IgD-negative memory B cell (primary cell): ENCODE measurements around the gene DOCK1. TPM values are rescaled to one million over a fixed set of nuclear protein-coding genes. Genes with fewer than 3 reads are reported as not detected.

Experiments used
- H3K27ac Mint-ChIP-seq, 3 donors: one replicate each; pipeline ENCODE4 v1.8.0; 2020 to 2022; ENCODE audit warnings: mild to moderate bottlenecking in 3 of 3, mixed read lengths in 3 of 3, moderate library complexity in 1 of 3
- H3K27me3 Mint-ChIP-seq: one replicate; pipeline ENCODE4 v1.8.0; 2021; ENCODE audit warnings: mixed read lengths
- H3K36me3 Mint-ChIP-seq: one replicate; pipeline ENCODE4 v1.8.0; 2020; ENCODE audit warnings: mild to moderate bottlenecking, mixed read lengths
- H3K4me1 Mint-ChIP-seq, 3 donors: one replicate each; pipeline ENCODE4 v1.8.0; 2020 to 2022; ENCODE audit warnings: mixed read lengths in 3 of 3, mild to moderate bottlenecking in 1 of 3
- H3K4me3 Mint-ChIP-seq, 4 donors: one replicate each; pipeline ENCODE4 v1.8.0; 2020 to 2022; ENCODE audit warnings: mild to moderate bottlenecking in 4 of 4, mixed read lengths in 4 of 4, moderate library complexity in 3 of 4
- H3K9me3 Mint-ChIP-seq, 3 donors: one replicate each; pipeline ENCODE4 v1.8.0; 2020 to 2021; ENCODE audit warnings: mixed read lengths in 3 of 3, mild to moderate bottlenecking in 1 of 3
- polyA plus RNA-seq: library from polyadenylated mRNA; unstranded; fragments of 300-500 nt; fragmentation: Illumina TruSeq; gene quantifications from one replicate; pipeline ENCODE4 v1.2.3, GENCODE V29; 2021

The DOCK1 gene
- polyA plus RNA-seq, 1 donor from 2014 or later = not detected

DNA sequence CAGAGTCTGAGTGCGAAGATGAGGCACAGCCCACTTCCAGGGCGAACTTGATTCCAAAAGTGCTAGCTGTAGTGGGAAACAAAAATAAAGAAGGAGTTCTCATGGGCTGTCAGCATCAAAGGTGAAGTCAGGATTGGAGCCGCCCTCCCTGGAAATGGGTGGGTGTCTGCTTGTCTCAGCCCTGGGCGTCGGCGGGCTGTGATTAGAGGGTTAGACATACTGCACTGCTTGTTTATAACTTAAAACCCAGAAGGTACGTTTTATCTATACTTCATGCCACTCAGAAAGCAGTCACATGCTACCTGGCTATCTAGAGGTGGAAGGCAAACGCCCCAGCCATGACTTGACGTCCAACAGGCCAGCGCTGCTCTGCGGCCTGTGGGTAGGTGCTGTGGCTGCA, 535.1 kb downstream of the DOCK1 start:
- Mint-ChIP-seq H3K4me3 (no peak overlapping the region), H3K4me1 (peaks cover 0 to 2% (median 0%) of the 10 kb centered on the region in 3 donors), H3K27ac (peak overlapping the region in 1 of 3 donors; percentile 81), H3K36me3 (no peaks in the 10 kb centered on the region), H3K27me3 (no peaks in the 10 kb centered on the region), H3K9me3 (peaks cover 0 to 5% (median 4%) of the 10 kb centered on the region in 3 donors)

DNA sequence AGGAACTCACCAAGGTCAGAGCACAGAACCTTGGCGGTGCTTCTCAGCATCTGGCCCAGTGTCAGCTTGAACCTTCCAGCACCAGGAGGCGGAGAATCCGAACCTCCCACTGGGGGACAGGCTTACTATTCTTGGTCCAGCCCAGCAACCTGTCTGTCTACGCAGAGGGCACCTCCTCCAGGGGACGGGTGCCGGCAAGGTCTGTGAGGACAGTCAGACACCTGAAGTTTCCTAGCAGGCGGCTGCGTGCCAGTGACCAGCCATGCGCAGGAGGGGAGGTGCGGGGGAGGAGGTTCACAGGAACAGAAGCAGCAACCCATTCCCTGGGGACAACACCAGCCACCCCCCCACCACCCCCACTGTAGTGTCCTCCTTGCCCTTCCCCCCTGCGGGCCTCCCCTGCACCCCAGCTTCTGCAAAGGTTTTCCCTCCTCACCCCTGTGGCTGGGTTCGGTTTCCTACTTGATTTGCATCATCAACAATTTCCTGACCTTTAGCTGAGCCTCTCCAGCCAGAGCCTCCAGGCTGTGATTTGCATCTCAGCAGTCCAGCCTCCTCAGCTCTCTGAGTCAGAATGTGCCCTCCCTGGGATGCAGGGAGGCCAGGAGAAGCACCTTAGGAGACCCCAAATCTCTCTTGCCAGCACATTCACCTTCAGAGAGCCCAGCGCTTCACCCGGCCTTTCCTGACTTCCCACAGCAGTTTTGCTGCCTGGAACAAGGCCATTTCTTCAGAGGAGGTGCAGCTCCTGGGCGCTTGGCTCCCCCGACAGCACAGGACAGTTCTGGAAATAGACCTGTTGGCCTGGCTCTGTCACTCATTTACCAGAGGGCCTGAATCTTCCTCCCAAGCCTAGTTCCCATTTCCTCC, 536.4 kb downstream of the DOCK1 start:
- Mint-ChIP-seq H3K9me3 (peaks cover 0 to 4% (median 3%) of the 10 kb centered on the region in 3 donors), H3K27me3 (no peaks in the 10 kb centered on the region), H3K27ac (no peak overlapping the region)

DNA sequence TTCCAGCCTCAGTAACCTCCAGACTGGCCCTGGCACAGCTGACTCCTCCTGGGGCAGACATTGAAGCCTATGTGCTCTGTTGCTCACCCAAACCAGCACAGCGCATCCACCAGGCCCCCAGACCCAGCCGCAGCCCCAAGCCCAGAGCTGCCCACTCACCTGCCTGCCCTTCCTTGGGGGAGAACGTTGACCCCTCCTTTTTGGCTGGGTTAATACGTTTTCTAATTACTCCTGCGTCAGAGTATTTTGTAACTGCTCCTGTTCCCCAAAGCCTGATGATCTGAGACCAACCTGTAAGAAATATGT, 536.9 kb downstream of the DOCK1 start:
- Mint-ChIP-seq H3K27ac (no peak overlapping the region), H3K36me3 (no peaks in the 10 kb centered on the region), H3K27me3 (no peaks in the 10 kb centered on the region), H3K9me3 (peaks cover 0 to 4% (median 3%) of the 10 kb centered on the region in 3 donors), H3K4me1 (peaks cover 0 to 2% (median 0%) of the 10 kb centered on the region in 3 donors), H3K4me3 (no peak overlapping the region)

More for the DNA sequence above, 536.4 kb downstream of the DOCK1 start:
- Mint-ChIP-seq H3K4me1 (peaks cover 0 to 2% (median 0%) of the 10 kb centered on the region in 3 donors), H3K4me3 (no peak overlapping the region), H3K36me3 (no peaks in the 10 kb centered on the region)

DNA sequence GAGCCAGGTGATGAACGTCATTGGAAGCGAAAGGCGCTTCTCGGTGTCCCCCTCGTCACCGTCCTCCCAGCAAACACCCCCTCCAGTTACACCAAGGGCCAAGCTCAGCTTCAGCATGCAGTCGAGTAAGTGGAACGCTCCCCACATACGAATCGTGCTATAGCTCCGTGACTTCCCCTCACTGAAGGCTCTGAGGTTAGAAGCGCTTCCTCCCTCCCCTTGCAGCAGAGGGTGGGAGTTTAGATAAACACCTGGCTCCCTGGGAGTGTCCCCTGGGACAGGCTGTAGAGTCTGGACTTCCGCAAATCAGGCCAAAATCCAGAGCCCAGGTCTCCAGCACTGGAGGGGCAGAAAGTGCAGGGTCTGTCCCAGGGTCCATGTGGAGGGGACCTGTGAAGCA, 538.9 kb downstream of the DOCK1 start:
- Mint-ChIP-seq H3K27me3 (no peaks in the 10 kb centered on the region), H3K27ac (no peak overlapping the region), H3K4me3 (no peak overlapping the region), H3K36me3 (no peaks in the 10 kb centered on the region), H3K9me3 (peaks cover 0 to 4% (median 1%) of the 10 kb centered on the region in 3 donors), H3K4me1 (peaks cover 0 to 2% (median 0%) of the 10 kb centered on the region in 3 donors)

DNA sequence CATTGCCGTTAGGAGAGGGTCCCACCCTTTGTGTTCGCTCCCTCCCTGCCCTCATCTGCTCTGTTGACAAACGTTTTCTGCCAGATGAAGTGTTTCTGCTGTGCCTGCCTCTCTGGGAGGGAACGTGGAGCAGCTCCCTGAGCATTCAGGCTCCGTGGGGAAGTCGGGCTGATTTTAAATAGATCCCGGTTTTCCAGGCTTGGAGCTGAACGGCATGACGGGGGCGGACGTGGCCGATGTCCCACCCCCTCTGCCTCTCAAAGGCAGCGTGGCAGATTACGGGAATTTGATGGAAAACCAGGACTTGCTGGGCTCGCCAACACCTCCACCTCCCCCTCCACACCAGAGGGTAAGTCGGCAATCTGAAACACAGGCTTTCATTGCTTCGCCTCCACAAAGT, 542.0 kb downstream of the DOCK1 start:
- H3K4me3 Mint-ChIP-seq = peak overlapping the region in 1 of 4 donors; percentile 47
- H3K36me3 Mint-ChIP-seq = no peaks in the 10 kb centered on the region
- H3K27ac Mint-ChIP-seq = no peak overlapping the region
- H3K4me1 Mint-ChIP-seq = peaks cover 0 to 2% (median 0%) of the 10 kb centered on the region in 3 donors
- H3K27me3 Mint-ChIP-seq = no peaks in the 10 kb centered on the region
- peaks cover 0 to 4% (median 0%) of the 10 kb centered on the region in 3 donors for H3K9me3 Mint-ChIP-seq

DNA sequence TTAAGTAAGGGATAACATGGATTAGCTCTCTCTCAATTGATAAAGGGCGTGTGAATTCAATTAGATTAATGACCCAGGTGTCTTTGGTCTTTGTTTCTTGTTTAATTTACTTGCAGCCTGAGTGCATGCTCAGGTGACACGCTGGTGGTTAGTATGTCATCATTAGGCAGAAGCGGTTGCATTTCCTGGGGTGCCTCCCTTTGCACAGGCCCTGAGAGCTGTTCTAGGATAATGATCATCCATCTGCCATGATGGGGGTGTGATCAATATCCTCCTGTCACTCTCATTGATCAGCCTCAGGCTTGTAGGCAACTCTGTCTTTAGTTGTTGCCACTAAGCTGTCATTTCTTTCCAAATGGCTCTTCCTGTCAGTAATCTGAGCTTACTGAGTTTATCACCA, 544.3 kb downstream of the DOCK1 start:
- no peaks in the 10 kb centered on the region for H3K27me3 Mint-ChIP-seq
- peaks cover 2% of the 10 kb centered on the region for H3K36me3 Mint-ChIP-seq
- no peak overlapping the region for H3K27ac Mint-ChIP-seq
- H3K4me1 Mint-ChIP-seq = no peaks in the 10 kb centered on the region
- peaks cover 0 to 4% (median 2%) of the 10 kb centered on the region in 3 donors for H3K9me3 Mint-ChIP-seq
- H3K4me3 Mint-ChIP-seq = no peak overlapping the region

DNA sequence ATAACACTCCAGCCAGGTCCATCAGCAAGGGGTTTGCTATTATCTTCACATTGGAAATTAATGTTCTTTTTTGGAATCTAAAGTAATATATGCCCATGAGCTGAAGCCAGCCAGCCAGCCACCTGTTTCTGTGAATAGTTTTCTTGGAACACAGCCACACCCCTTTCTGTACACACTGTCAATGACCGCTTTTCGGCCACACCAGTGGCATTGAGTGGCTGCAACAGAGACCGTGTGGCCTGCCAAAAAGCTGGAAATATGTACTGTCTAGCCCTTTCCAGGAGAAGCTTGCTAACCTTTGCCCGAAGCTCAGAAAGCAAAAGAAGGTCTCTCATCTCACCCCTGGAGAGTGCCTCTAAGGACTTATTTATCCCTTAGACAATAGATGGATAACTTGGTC, 545.4 kb downstream of the DOCK1 start:
- Mint-ChIP-seq H3K4me3 (no peak overlapping the region), H3K27me3 (no peaks in the 10 kb centered on the region), H3K4me1 (no peaks in the 10 kb centered on the region), H3K9me3 (peaks cover 0 to 2% (median 0%) of the 10 kb centered on the region in 3 donors), H3K36me3 (peaks cover 2% of the 10 kb centered on the region), H3K27ac (no peak overlapping the region)

DNA sequence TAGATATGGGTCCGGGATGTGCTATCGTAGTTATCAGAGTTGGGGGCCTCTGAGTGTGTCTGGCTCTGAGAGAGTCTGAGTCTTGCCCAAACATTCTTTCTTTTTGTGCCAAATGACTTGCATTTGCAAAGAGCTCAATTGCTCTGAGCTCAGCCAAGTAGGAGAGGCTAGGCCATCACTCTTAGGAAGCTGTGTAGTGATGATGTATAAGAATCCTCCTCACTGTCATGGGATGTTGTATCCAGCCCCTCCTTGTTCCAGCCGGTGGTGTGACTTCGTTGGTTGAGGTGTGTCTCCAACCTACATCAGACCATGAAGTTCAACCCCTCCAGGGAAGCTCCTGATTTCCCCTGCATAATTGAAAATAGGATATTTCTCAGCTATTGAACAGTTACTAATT, 546.4 kb downstream of the DOCK1 start:
- peaks cover 0 to 2% (median 0%) of the 10 kb centered on the region in 3 donors for H3K9me3 Mint-ChIP-seq

DNA sequence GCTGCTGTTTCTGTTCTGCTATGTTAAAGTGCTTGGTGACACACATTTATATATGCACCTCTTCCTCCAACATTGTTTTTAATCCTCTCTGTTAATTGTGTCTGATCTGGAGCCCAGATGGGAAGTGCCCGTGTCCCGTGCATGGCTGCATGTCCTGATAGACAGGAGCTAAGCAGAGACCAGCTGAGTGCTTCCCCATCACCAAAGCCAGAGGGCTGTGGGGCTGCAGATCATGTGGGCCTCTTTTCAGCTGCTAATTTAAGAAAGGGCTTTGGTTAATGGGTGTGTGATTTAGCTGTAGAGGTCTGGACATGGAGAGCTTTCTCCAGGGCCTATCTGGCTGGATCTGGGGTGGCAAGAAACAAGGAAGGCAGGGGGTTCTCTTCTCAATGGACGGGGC, 547.3 kb downstream of the DOCK1 start:
- H3K9me3 Mint-ChIP-seq = peaks cover 0 to 2% (median 0%) of the 10 kb centered on the region in 3 donors
- H3K4me1 Mint-ChIP-seq = peaks cover 0 to 2% (median 0%) of the 10 kb centered on the region in 3 donors
- H3K4me3 Mint-ChIP-seq = no peak overlapping the region
- no peak overlapping the region for H3K27ac Mint-ChIP-seq
- peaks cover 2% of the 10 kb centered on the region for H3K36me3 Mint-ChIP-seq
- peaks cover 1% of the 10 kb centered on the region for H3K27me3 Mint-ChIP-seq

More for the DNA sequence above, 546.4 kb downstream of the DOCK1 start:
- Mint-ChIP-seq H3K27ac (no peak overlapping the region), H3K27me3 (peaks cover 1% of the 10 kb centered on the region), H3K4me1 (peaks cover 0 to 2% (median 0%) of the 10 kb centered on the region in 3 donors), H3K36me3 (peaks cover 2% of the 10 kb centered on the region), H3K4me3 (no peak overlapping the region)

DNA sequence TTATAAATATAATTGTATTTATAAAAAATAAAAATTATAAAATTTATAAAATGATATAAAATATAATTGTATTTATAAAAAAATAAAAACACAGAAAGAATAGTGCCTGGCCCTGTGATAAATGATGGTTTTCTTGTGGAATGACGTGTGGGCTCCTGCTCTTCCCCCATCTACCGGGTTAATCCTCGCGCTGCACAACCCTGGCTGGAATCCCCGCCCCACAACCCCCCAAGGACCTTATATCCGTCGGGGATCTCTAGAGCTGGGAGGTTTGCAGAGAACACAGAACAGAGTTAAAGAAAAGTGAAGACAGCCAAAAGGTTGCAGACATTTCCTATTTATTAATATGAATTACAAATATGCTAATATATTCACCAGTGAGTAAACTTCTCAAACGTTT, 548.5 kb downstream of the DOCK1 start:
- Mint-ChIP-seq H3K27me3 (peaks cover 1% of the 10 kb centered on the region), H3K9me3 (peaks cover 0 to 5% (median 2%) of the 10 kb centered on the region in 3 donors), H3K27ac (no peak overlapping the region), H3K4me1 (peaks cover 0 to 3% (median 0%) of the 10 kb centered on the region in 3 donors), H3K4me3 (no peak overlapping the region), H3K36me3 (peaks cover 2% of the 10 kb centered on the region)

DNA sequence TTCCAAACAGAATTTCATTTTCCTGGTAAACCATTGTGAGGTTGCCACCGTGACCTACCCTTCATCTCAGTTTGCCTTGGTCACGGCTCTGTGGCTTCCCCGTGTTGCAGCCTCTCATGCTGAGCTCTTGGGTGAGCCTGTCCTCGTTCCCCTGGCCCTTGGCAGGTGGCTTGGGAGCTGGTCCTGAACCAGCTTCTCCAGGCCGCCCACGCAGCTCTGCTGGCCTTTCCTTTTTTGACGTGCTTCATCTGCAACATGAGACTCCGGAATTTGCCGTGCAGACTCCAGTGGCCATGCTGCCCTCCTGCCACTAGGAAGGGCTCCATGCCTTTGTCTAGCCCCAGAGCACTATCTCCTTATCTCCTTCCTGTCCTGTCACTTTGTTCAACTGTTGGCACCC, 550.9 kb downstream of the DOCK1 start:
- peaks cover 0 to 3% (median 0%) of the 10 kb centered on the region in 3 donors for H3K4me1 Mint-ChIP-seq
- peaks cover 1% of the 10 kb centered on the region for H3K27me3 Mint-ChIP-seq
- peaks cover 2% of the 10 kb centered on the region for H3K36me3 Mint-ChIP-seq
- no peak overlapping the region for H3K4me3 Mint-ChIP-seq
- no peak overlapping the region for H3K27ac Mint-ChIP-seq
- peaks cover 2 to 5% (median 2%) of the 10 kb centered on the region in 3 donors for H3K9me3 Mint-ChIP-seq

DNA sequence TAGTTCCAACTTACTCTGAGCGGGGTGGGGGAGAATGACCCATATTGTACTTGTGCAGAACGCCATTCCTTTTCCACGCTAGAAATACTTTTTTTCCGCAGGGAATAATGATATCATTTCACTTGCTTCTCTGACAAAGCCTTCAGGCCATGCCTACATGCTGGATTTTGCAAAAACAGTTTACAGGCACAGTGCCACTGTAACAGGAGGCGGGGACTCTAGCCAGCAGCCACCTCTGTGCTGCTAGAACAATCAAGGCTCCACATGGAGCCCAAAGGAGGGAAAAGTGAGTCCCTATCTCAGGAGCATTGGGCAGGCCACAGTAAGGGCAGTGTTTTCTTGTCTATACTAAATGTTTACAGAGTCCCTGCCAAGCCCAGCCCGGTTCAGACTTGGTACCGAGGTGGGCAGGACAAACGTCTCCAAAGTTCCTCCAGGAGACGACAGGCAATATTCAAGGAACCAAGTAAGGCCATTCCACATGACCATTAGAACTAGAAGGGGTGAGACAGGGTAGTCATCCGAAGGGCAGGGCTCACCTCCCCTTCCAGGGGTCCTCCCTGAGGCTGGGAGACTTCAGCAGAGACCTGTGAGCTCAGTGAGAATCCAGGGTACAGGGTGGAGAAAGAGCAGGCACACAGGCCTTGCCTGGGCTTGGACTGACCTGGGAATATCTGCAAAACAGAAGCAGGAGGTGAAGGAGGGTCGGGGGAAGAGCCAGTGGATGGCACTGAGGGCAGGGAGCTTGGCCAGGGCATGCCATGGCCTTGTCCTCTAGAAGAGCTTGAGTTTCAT, 553.0 kb downstream of the DOCK1 start:
- peaks cover 0 to 3% (median 0%) of the 10 kb centered on the region in 3 donors for H3K4me1 Mint-ChIP-seq
- H3K36me3 Mint-ChIP-seq = no peaks in the 10 kb centered on the region
- H3K27me3 Mint-ChIP-seq = peaks cover 1% of the 10 kb centered on the region
- peaks cover 0 to 5% (median 2%) of the 10 kb centered on the region in 3 donors for H3K9me3 Mint-ChIP-seq
- no peak overlapping the region for H3K4me3 Mint-ChIP-seq
- no peak overlapping the region for H3K27ac Mint-ChIP-seq

DNA sequence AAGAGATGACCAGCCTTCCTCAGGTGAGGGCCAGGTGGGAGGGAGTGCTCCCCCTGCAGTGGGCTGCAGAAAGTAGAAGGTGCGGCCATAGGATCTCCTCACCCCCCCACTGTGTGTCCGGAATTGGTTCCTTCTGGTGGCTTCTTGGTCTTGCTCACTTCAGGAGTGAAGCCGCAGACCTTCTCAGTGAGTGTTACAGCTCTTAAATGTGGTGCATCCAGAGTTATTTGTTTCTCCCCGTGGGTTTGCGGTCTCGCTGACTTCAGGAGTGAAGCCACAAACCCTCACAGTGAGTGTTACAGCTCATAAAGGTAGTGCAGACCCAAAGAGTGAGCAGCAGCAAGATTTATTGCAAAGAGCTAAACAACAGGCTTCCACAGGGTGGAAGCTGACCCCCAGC, 553.6 kb downstream of the DOCK1 start:
- Mint-ChIP-seq H3K27me3 (peaks cover 1% of the 10 kb centered on the region), H3K9me3 (peaks cover 0 to 5% (median 2%) of the 10 kb centered on the region in 3 donors), H3K36me3 (no peaks in the 10 kb centered on the region), H3K27ac (no peak overlapping the region), H3K4me1 (peaks cover 0 to 3% (median 0%) of the 10 kb centered on the region in 3 donors), H3K4me3 (no peak overlapping the region)

DNA sequence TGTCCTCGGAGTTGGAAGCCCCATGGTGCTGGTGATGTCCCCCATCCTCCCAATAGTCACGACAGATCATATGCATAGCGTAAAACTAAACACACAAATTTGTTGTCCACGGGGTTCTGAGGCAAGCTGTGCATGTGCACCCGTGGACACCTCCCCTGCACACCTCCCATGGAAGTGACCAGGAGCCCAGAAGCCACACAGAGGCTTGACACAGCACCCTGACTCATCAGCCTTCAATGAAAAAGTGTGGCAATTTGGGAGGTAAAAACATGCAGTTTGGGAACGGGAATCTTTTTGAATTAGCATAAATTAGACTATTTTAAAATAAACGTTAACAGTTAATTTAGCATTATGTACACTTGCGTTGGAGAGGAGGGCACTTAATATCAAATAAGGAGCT, 554.7 kb downstream of the DOCK1 start:
- Mint-ChIP-seq H3K4me3 (no peak overlapping the region), H3K36me3 (no peaks in the 10 kb centered on the region), H3K27me3 (peaks cover 1% of the 10 kb centered on the region), H3K4me1 (peaks cover 0 to 3% (median 0%) of the 10 kb centered on the region in 3 donors), H3K27ac (no peak overlapping the region), H3K9me3 (peaks cover 0 to 5% (median 2%) of the 10 kb centered on the region in 3 donors)

DNA sequence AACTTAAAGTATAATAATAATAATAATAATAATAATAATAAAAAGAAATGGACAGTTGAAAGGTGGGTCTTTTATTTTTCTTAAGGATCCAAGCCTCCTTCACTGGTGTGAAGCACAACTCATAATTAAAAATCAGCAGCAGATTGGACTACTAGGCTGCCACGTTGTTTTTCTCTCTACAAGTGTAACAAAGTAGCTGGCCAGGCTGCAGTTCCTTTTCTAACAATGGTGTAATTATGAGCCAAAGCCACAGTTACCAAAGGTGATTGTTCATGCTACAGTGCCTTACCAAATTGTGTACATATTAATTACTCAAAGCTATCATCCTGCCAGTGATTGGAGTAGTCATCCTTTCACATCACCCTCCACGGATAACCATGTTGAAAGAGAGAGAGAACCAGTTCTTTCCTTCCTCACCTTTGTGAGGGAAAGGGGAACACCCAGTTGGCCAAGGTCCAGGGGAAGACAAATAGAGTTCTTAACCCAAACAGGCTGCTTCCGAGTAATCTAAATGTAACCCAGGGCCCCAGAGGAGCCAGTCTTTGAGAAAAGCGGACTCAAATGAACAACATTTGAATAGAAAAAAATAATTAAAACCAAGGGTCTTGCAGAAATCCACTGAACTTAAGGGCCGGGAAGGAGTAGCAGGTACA, 557.5 kb downstream of the DOCK1 start:
- Mint-ChIP-seq H3K27me3 (no peaks in the 10 kb centered on the region), H3K36me3 (no peaks in the 10 kb centered on the region), H3K4me3 (no peak overlapping the region), H3K9me3 (peaks cover 0 to 12% (median 2%) of the 10 kb centered on the region in 3 donors), H3K27ac (no peak overlapping the region), H3K4me1 (peaks cover 0 to 3% (median 0%) of the 10 kb centered on the region in 3 donors)
